Esophagus squamous epithelium (tissue), 4 donors: Measurements from ENCODE around the gene EIF4EBP3.

Experiments used
- CTCF ChIP-seq, 6 experiments: fragments of 450-650 bp in 4 of 6; fragments of 200-600 bp in 2 of 6; sonication (generic) in 2 of 6; IDR thresholded peaks; one replicate each; pipeline ENCODE4 v1.5.1; 2016 to 2019; ENCODE audit warnings: antibody characterized with exemption in 6 of 6, mild to moderate bottlenecking in 4 of 6, moderate library complexity in 4 of 6
- POLR2A ChIP-seq, 4 donors: fragments of 450-650 bp; IDR thresholded peaks; one replicate each; pipeline ENCODE4 v1.6.1; 2017; ENCODE audit warnings: antibody characterized with exemption in 4 of 4, mild to moderate bottlenecking in 4 of 4, moderate library complexity in 3 of 4

DNA sequence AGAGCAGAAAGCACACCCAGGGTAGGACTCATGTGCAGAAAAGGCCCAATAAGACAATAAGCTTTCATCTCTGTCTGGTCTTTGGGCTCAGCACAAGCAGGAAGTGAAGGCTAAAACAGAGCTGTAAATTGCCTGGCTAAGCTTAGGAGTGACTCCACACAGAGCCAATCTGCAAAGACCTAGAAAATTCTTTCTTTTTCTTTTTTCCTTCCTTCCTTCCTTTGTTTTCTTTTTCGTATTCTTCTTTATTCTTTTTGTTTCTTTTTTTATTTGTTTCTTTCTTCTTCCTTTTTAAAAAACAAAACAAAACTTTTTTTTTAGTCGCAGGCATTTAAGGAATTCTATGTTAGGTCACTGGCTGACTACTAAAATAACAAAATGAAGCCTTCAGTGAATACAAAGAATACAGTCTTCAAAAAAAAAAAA is 29.3 kb downstream of the EIF4EBP3 start:
- no peak for TF ChIP-seq CTCF (IDR thresholded peaks at IDR 0.05)
- no peak for TF ChIP-seq POLR2A (IDR thresholded peaks at IDR 0.05)
